IMR-90 (cell line): ENCODE results near the gene MMP12. TPM values are rescaled to one million over a fixed set of nuclear protein-coding genes. Genes with fewer than 3 reads are reported as not detected.

Experiments
- ATAC-seq: fragments of 200-7000 bp; cut with Tn5 transposase; 2 replicates; pipeline ENCODE4 v1.9.1; 2020; ENCODE audit warnings: low read depth, mild to moderate bottlenecking, moderate library complexity
- BruUV-seq: library from RNA; stranded (reverse); fragments of 400-500 nt; replicated peaks from 2 replicates; lab custom pipeline; 2021; lab: Mats Ljungman, UMichigan
- CTCF ChIA-PET: fragments of 300-600 bp; formaldehyde crosslinking; extraction: SDS; loops from one replicate; lab custom pipeline; 2021; ENCODE audit warnings: antibody characterized with exemption; lab: Yijun Ruan, JAX
- POLR2A ChIA-PET: fragments of 300-600 bp; sonication (Branson Sonifier 250); formaldehyde crosslinking; loops from one replicate; lab custom pipeline; 2022; ENCODE audit warnings: antibody characterized with exemption; ENCODE audit not compliant: unreplicated experiment; lab: Charles Lee
- DNase-seq: peaks from one replicate; pipeline ENCODE4 v3.0.0; 2013
- H2AFZ ChIP-seq: replicated peaks from 2 replicates; pipeline ENCODE3; 2013; ENCODE audit warnings: low read length, mild to moderate bottlenecking; ENCODE audit not compliant: poor library complexity
- H2AK5ac ChIP-seq: 2 replicates; pipeline ENCODE4 v1.6.1; 2013; ENCODE audit warnings: low read depth, low read length, inconsistent platforms
- H2AK9ac ChIP-seq: replicated peaks from 2 replicates; pipeline ENCODE3; 2013; ENCODE audit warnings: mild to moderate bottlenecking, low read depth, low read length, moderate library complexity; ENCODE audit not compliant: poor library complexity
- H2BK120ac ChIP-seq: 2 replicates; pipeline ENCODE4 v1.6.1; 2013; ENCODE audit warnings: low read depth, low read length, inconsistent platforms
- H2BK15ac ChIP-seq: 3 replicates; pipeline ENCODE4 v1.6.1; 2013; ENCODE audit warnings: low read depth, low read length, inconsistent platforms
- H2BK20ac ChIP-seq: 2 replicates; pipeline ENCODE4 v1.6.1; 2013; ENCODE audit warnings: low read depth, mild to moderate bottlenecking, inconsistent platforms, low read length, moderate library complexity
- H2BK5ac ChIP-seq: 2 replicates; pipeline ENCODE4 v1.6.1; 2013; ENCODE audit warnings: mild to moderate bottlenecking, low read depth, low read length, inconsistent platforms; ENCODE audit not compliant: poor library complexity, severe bottlenecking
- H3K14ac ChIP-seq: replicated peaks from 2 replicates; pipeline ENCODE4 v1.6.1; 2013; ENCODE audit warnings: low read depth, low read length, inconsistent platforms
- H3K18ac ChIP-seq: 2 replicates; pipeline ENCODE4 v1.6.1; 2013; ENCODE audit warnings: low read depth, low read length, control low read depth
- H3K23ac ChIP-seq: 2 replicates; pipeline ENCODE4 v1.6.1; 2013; ENCODE audit warnings: low read depth, low read length, inconsistent platforms
- H3K27ac ChIP-seq: 2 replicates; pipeline ENCODE4 v1.5.1; 2013; ENCODE audit warnings: mild to moderate bottlenecking, control low read depth, low read length; ENCODE audit not compliant: insufficient read depth
- H3K27me3 ChIP-seq: 2 replicates; pipeline ENCODE4 v1.6.1; 2013; ENCODE audit warnings: low read length; ENCODE audit not compliant: control insufficient read depth, insufficient read depth
- H3K36me3 ChIP-seq: 2 replicates; pipeline ENCODE4 v1.6.1; 2013; ENCODE audit warnings: low read length, mixed read lengths; ENCODE audit not compliant: control insufficient read depth, insufficient read depth
- H3K4ac ChIP-seq: 2 replicates; pipeline ENCODE4 v1.6.1; 2013; ENCODE audit warnings: low read depth, low read length, inconsistent platforms
- H3K4me1 ChIP-seq: 2 replicates; pipeline ENCODE4 v1.6.1; 2013; ENCODE audit warnings: low read length, mixed read lengths; ENCODE audit not compliant: control insufficient read depth, insufficient read depth
- H3K4me2 ChIP-seq: 2 replicates; pipeline ENCODE4 v1.6.1; 2013; ENCODE audit warnings: low read depth, mild to moderate bottlenecking, control low read depth, low read length, moderate library complexity
- H3K4me3 ChIP-seq: 2 replicates; pipeline ENCODE4 v1.5.1; 2013; ENCODE audit warnings: low read depth, mild to moderate bottlenecking, control low read depth, low read length, moderate library complexity; ENCODE audit not compliant: insufficient read depth
- H3K56ac ChIP-seq: 2 replicates; pipeline ENCODE4 v1.6.1; 2013; ENCODE audit warnings: low read length, inconsistent platforms; ENCODE audit not compliant: insufficient read depth; ENCODE audit errors: extremely low read depth
- H3K79me1 ChIP-seq, 2 experiments: 2 replicates each; pipeline ENCODE4 v1.6.1; 2013; ENCODE audit warnings: low read length in 2 of 2, inconsistent platforms in 1 of 2, low read depth in 1 of 2
- H3K9ac ChIP-seq: 2 replicates; pipeline ENCODE4 v1.6.1; 2013; ENCODE audit warnings: low read depth, low read length, control low read depth
- H3K9me1 ChIP-seq: 2 replicates; pipeline ENCODE4 v1.6.1; 2013; ENCODE audit warnings: low read length, inconsistent platforms; ENCODE audit not compliant: insufficient read depth
- H3K9me3 ChIP-seq: 2 replicates; pipeline ENCODE4 v1.6.1; 2013; ENCODE audit warnings: low read length; ENCODE audit not compliant: control insufficient read depth, insufficient read depth
- H4K20me1 ChIP-seq: 2 replicates; pipeline ENCODE4 v1.6.1; 2013; ENCODE audit warnings: low read length, inconsistent platforms; ENCODE audit not compliant: insufficient read depth
- H4K5ac ChIP-seq: 2 replicates; pipeline ENCODE4 v1.6.1; 2013; ENCODE audit warnings: mild to moderate bottlenecking, low read depth, low read length, control low read depth
- H4K8ac ChIP-seq, 2 experiments: 2 replicates each; pipeline ENCODE4 v1.6.1; 2013; ENCODE audit warnings: low read depth in 2 of 2, low read length in 2 of 2, control low read depth in 1 of 2, inconsistent platforms in 1 of 2
- H4K91ac ChIP-seq: 2 replicates; pipeline ENCODE4 v1.6.1; 2013; ENCODE audit warnings: low read depth, low read length, inconsistent platforms; ENCODE audit not compliant: insufficient read depth
- FOS ChIP-seq: fragments of 150-350 bp; IDR thresholded peaks from 2 replicates; pipeline ENCODE4 v1.6.1; 2016; ENCODE audit warnings: low read depth, low read length
- WGBS, 2 experiments: methylation state at CpG; one replicate each; pipeline versions ENCODE4 v1.1.5 to v1.1.7; 2013; ENCODE audit warnings: missing lambda C conversion rate in 2 of 2; ENCODE audit not compliant: insufficient read length in 1 of 2; ENCODE audit errors: extremely low coverage in 2 of 2; 5-methylcytosine and 5-hydroxymethylcytosine counted together
- dilution Hi-C: fragments of 300-500 bp; cut with HindIII; formaldehyde crosslinking; loops from one replicate; pipeline ENCODE4 v1.14.3; 2018; ENCODE audit warnings: low sequenced_read_pairs; ENCODE audit not compliant: unreplicated experiment
- in situ Hi-C: fragments of 300-500 bp; cut with MboI; formaldehyde crosslinking; loops from 3 replicates; pipeline ENCODE4 v1.14.3; 2019; ENCODE audit warnings: low sequenced_read_pairs, inconsistent platforms, mixed read lengths
- intact Hi-C: fragments of 100-400 bp; cut with micrococcal nuclease; formaldehyde crosslinking; loops from 2 replicates; pipeline ENCODE4 v1.10.0; 2022
- polyA plus RNA-seq, 3 experiments: library from polyadenylated mRNA; depleted of rRNA; stranded (reverse); fragments of >200 nt; gene quantifications; 2 replicates each; pipeline ENCODE4 v1.2.3, GENCODE V29; 2012; ENCODE audit warnings: low replicate concordance in 1 of 3
- total RNA-seq: library from RNA; depleted of rRNA; stranded (reverse); fragments of >200 nt; gene quantifications from 2 replicates; pipeline ENCODE4 v1.2.3, GENCODE V29; 2012

The MMP12 gene
- total and polyA plus RNA-seq, 2 of the 4 experiments (the other 2 are of a cell fraction): not detected

DNA sequence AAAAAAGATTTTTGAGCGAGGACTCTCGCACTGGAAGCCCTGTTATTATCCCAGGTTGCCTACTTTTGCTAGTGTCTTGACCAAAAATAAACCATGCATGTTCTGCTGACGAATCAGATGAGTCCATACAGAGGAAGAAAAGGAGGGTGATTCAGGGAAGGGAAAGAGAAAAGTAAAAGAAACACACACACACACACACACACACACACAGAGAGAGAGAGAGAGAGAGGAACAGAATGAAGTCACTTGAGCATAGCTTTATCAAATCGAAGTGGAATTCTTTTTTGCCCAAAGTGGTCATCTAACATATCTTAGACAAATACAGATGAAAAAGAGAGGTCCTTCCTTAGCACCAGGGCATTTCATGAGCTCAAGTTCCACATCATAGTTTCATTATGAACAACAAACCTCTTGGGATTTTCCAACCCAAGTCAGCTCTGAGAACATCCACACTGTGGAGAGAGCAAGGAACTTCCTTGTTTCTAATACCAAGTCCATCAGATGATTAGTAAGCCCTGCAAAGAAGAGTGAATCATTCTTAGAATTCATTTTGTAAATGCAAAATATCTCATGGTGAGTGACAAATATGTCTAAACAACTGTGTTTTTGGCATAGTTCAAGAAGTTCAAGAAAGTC, 7.7 kb upstream of the MMP12 start:
- Histone ChIP-seq H3K23ac (peak overlapping the region; percentile 20; the same call in 1 of the 2 replicates), H3K36me3 (no peaks in the 10 kb centered on the region), H2AFZ (no peak overlapping the region), H2AK5ac (no peak overlapping the region), H4K8ac (no peak overlapping the region), H3K27ac (no peak overlapping the region), H3K79me1 (no peaks in the 10 kb centered on the region), H4K20me1 (no peaks in the 10 kb centered on the region), H2BK15ac (no peak overlapping the region), H3K18ac (no peak overlapping the region), H3K9me3 (no peaks in the 10 kb centered on the region), H3K4ac (no peak overlapping the region), H3K9ac (no peak overlapping the region), H3K4me2 (no peak overlapping the region; the same call in 1 of the 2 replicates), H3K4me1 (no peaks in the 10 kb centered on the region), H2AK9ac (no peak overlapping the region), H3K27me3 (peaks cover 11% of the 10 kb centered on the region), H2BK20ac (no peak overlapping the region), H3K9me1 (no peaks in the 10 kb centered on the region), H4K91ac (no peak overlapping the region), H3K4me3 (no peak overlapping the region), H4K5ac (no peak overlapping the region), H2BK120ac (no peak overlapping the region), H3K56ac (no peak overlapping the region), H3K14ac (no peak overlapping the region), H2BK5ac (peak overlapping the region; percentile 70)
- ChIA-PET CTCF (no interaction called here), POLR2A (interaction anchor here (0.6 to 0.9 kb wide), 2 partner anchors 9 to 11 kb away, joined by 3 to 5 read pairs; no protein-coding TSS in a partner anchor)
- WGBS, 2 experiments: no CpG with 5 or more reads among the region's 4 CpGs
- in situ Hi-C loops (no loop called here), intact Hi-C loops (no loop called here), dilution Hi-C loops (no loop called here)
- DNase-seq (peak; percentile 48), ATAC-seq (peak; percentile 69)
- BruUV-seq: no TSS peak
- TF ChIP-seq FOS: no peak
